IPS DF 19.7 (cell line): ENCODE results near the gene ERFL.

Experiments used
- DNase-seq: peaks from one replicate; pipeline ENCODE4 v3.0.0-alpha.2; 2013; ENCODE audit warnings: low read depth, low spot score

The ERFL gene

GRCh38 chr19:41913538-41914423, 14.5 kb downstream of the ERFL start:
- DNase-seq, result no peak

- no peak for DNase-seq
Measured at GRCh38 chr19:41912899-41913537, 15.2 kb downstream of the ERFL start.

- DNase-seq, result no peak
Measured at GRCh38 chr19:41911889-41912731, 16.1 kb downstream of the ERFL start.

- no peak for DNase-seq
Measured at GRCh38 chr19:41910992-41911888, 17.0 kb downstream of the ERFL start.

GRCh38 chr19:41910240-41910991, 17.8 kb downstream of the ERFL start:
- no peak for DNase-seq

GRCh38 chr19:41909706-41910105, 18.5 kb downstream of the ERFL start:
- no peak for DNase-seq

GRCh38 chr19:41908724-41909464, 19.4 kb downstream of the ERFL start:
- no peak for DNase-seq

- no peak for DNase-seq
Measured at GRCh38 chr19:41907994-41908615, 20.1 kb downstream of the ERFL start.

- no peak for DNase-seq
Measured at GRCh38 chr19:41906916-41907680, 21.2 kb downstream of the ERFL start.

- DNase-seq, result no peak
Measured at GRCh38 chr19:41906271-41906670, 22.0 kb downstream of the ERFL start.

- DNase-seq, result no peak
Measured at GRCh38 chr19:41905273-41906002, 22.8 kb downstream of the ERFL start.

GRCh38 chr19:41904118-41904870, 24.0 kb downstream of the ERFL start:
- DNase-seq, result no peak

- no peak for DNase-seq
Measured at GRCh38 chr19:41903193-41903953, 24.9 kb downstream of the ERFL start.

- no peak for DNase-seq
Measured at GRCh38 chr19:41902594-41902993, 25.7 kb downstream of the ERFL start.

- DNase-seq, result no peak
Measured at GRCh38 chr19:41901707-41902360, 26.4 kb downstream of the ERFL start.

- no peak for DNase-seq
Measured at GRCh38 chr19:41898235-41898634, 30.0 kb downstream of the ERFL start.
